ENCODE results near the gene MAP3K5. TPM values are rescaled to one million over a fixed set of nuclear protein-coding genes. Genes with fewer than 3 reads are reported as not detected.

MAP3K5 gene
- total and polyA plus RNA-seq, 9 of the 15 experiments (the other 6 are each of a cell fraction or from before 2014, with no cell fraction given), result 2.2 to 13.0 (median 9.9) TPM

GRCh38 chr6:136774228-136775041 lies 17.8 kb downstream of the MAP3K5 start (continued):
- TF ChIP-seq PKNOX1 (IDR thresholded peaks at IDR 0.05) (peak; percentile 7; the same call in 1 of the 2 replicates), DEAF1 (CRISPR knock-in tag; IDR thresholded peaks at IDR 0.05) (0 out of 2 replicates have a peak, but pooled peaks have one; percentile 9), IFI16 (CRISPR knock-in tag; IDR thresholded peaks at IDR 0.05) (no peak), TRIM25 (IDR thresholded peaks at IDR 0.05; ENCODE audit: borderline replicate concordance) (no peak), CCAR2 (IDR thresholded peaks at IDR 0.05; ENCODE audit: low read depth, low read length) (no peak), FOXM1 (IDR thresholded peaks at IDR 0.05; ENCODE audit: low read depth) (0 out of 2 replicates have a peak, but pooled peaks have one; percentile 11), FOXM1 (CRISPR knock-in tag; IDR thresholded peaks at IDR 0.05; ENCODE audit: low read depth) (no peak), SAP30 (IDR thresholded peaks at IDR 0.05; ENCODE audit: borderline replicate concordance, insufficient read depth, low read depth, low read length, poor library complexity, severe bottlenecking) (no peak), ZNF592 (IDR thresholded peaks at IDR 0.05) (no peak; the same call in 1 of the 2 replicates), ZNF124 (CRISPR knock-in tag; IDR thresholded peaks at IDR 0.05) (no peak), ATF6 (CRISPR knock-in tag; IDR thresholded peaks at IDR 0.05) (no peak), RCOR1 (IDR thresholded peaks at IDR 0.05; ENCODE audit: borderline replicate concordance in 1 of 2, low read depth in 2 of 2, low read length in 2 of 2) (no peak), ZNF165 (CRISPR knock-in tag; IDR thresholded peaks at IDR 0.05; ENCODE audit: borderline replicate concordance) (no peak), SOX6 (IDR thresholded peaks at IDR 0.05) (no peak)
